ENCODE data around the gene TMEM238L. TPM values are rescaled to one million over a fixed set of nuclear protein-coding genes. Genes with fewer than 3 reads are reported as not detected.

Gene TMEM238L
- total and polyA plus RNA-seq, 2 of the 4 experiments (the other 2 are of a cell fraction): not detected

DNA sequence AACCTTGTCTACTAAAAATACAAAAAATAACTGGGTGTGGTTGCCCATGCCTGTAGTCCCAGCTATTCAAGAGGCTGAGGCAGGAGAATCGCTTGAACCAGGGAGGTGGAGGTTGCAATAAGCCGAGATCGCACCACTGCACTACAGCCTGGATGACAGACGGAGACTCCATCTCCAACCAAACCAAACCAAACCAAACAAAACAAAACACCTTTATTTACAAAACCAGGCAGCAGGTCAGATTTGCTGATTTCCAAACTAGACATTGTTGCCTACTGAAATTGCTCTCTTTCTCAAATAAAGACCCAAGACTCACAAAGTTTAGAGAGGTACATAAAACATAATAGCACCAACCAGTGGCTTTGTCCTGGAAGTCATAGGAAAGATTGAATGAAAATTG is 5.7 kb upstream of the TMEM238L start:
- Histone ChIP-seq H4K20me1 (ENCODE audit: insufficient read depth, low read length) (no peaks in the 10 kb centered on the region), H2BK15ac (ENCODE audit: low read depth, low read length) (no peak overlapping the region), H3K14ac (replicated peaks; ENCODE audit: low read depth, low read length) (no peak overlapping the region), H3K4me3 (ENCODE audit: insufficient read depth, low read depth, low read length) (no peak overlapping the region), H3K4ac (ENCODE audit: low read depth, low read length) (no peak overlapping the region), H3K36me3 (ENCODE audit: control insufficient read depth, insufficient read depth, low read length) (no peaks in the 10 kb centered on the region), H2BK5ac (ENCODE audit: low read depth, low read length, poor library complexity, severe bottlenecking) (no peak overlapping the region), H4K5ac (ENCODE audit: low read depth, low read length) (no peak overlapping the region), H3K4me2 (ENCODE audit: low read depth, low read length) (no peak overlapping the region), H3K27ac (ENCODE audit: insufficient read depth, low read length) (no peak overlapping the region), H4K91ac (ENCODE audit: insufficient read depth, low read depth, low read length) (no peak overlapping the region), H2AK5ac (ENCODE audit: low read depth, low read length) (no peak overlapping the region), H2BK120ac (ENCODE audit: low read depth, low read length) (no peak overlapping the region), H4K8ac (ENCODE audit: low read depth in 2 of 2, low read length in 2 of 2) (no peak overlapping the region), H3K79me1 (ENCODE audit: low read depth in 1 of 2, low read length in 2 of 2) (no peaks in the 10 kb centered on the region), H2AK9ac (replicated peaks; ENCODE audit: low read depth, low read length, poor library complexity) (no peak overlapping the region), H3K23ac (ENCODE audit: low read depth, low read length) (no peak overlapping the region), H3K56ac (ENCODE audit: extremely low read depth, insufficient read depth, low read length) (no peak overlapping the region), H3K9me1 (ENCODE audit: insufficient read depth, low read length) (no peaks in the 10 kb centered on the region), H3K9me3 (ENCODE audit: control insufficient read depth, insufficient read depth, low read length) (no peaks in the 10 kb centered on the region), H3K27me3 (ENCODE audit: control insufficient read depth, insufficient read depth, low read length) (no peaks in the 10 kb centered on the region), H3K4me1 (ENCODE audit: control insufficient read depth, insufficient read depth, low read length) (no peaks in the 10 kb centered on the region), H3K9ac (ENCODE audit: low read depth, low read length) (no peak overlapping the region), H2BK20ac (ENCODE audit: low read depth, low read length) (no peak overlapping the region), H3K18ac (ENCODE audit: low read depth, low read length) (no peak overlapping the region), H2AFZ (replicated peaks; ENCODE audit: low read length, poor library complexity) (no peak overlapping the region)
- 73% methylated on average over 2 of the region's 4 CpGs; no CpG with 5 or more reads in 1 of the 2 experiments for WGBS, 2 experiments (ENCODE audit: extremely low coverage in 2 of 2, insufficient read length in 1 of 2)
- ATAC-seq (ENCODE audit: low read depth): no peak
- ChIA-PET CTCF (no interaction called here), POLR2A (ENCODE audit: unreplicated experiment) (no interaction called here)
- TF ChIP-seq FOS (IDR thresholded peaks at IDR 0.05; ENCODE audit: low read depth, low read length) (no peak), MXI1 (IDR thresholded peaks at IDR 0.05; ENCODE audit: borderline replicate concordance, low read depth, low read length) (no peak), CEBPB (IDR thresholded peaks at IDR 0.05; ENCODE audit: low read depth, low read length) (no peak), RCOR1 (IDR thresholded peaks at IDR 0.05; ENCODE audit: insufficient replicate concordance, low read length) (no peak), POLR2A (IDR thresholded peaks at IDR 0.05; ENCODE audit: low read depth, low read length) (no peak), NFE2L2 (IDR thresholded peaks at IDR 0.05; ENCODE audit: low read depth, low read length) (no peak), RAD21 (IDR thresholded peaks at IDR 0.05; ENCODE audit: low read length) (no peak), CHD1 (IDR thresholded peaks at IDR 0.05; ENCODE audit: low read depth, low read length) (no peak), SMC3 (IDR thresholded peaks at IDR 0.05; ENCODE audit: low read depth, low read length) (no peak), BHLHE40 (IDR thresholded peaks at IDR 0.05; ENCODE audit: low read depth, low read length) (no peak), MAZ (IDR thresholded peaks at IDR 0.05; ENCODE audit: borderline replicate concordance, low read depth, low read length) (no peak), RFX5 (IDR thresholded peaks at IDR 0.05; ENCODE audit: low read depth, low read length) (no peak), MAFK (IDR thresholded peaks at IDR 0.05; ENCODE audit: low read depth, low read length) (no peak)
- TF ChIP-seq, protein P1, sequence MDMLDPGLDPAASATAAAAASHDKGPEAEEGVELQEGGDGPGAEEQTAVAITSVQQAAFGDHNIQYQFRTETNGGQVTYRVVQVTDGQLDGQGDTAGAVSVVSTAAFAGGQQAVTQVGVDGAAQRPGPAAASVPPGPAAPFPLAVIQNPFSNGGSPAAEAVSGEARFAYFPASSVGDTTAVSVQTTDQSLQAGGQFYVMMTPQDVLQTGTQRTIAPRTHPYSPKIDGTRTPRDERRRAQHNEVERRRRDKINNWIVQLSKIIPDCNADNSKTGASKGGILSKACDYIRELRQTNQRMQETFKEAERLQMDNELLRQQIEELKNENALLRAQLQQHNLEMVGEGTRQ (IDR thresholded peaks at IDR 0.05; ENCODE audit: low read depth, low read length): no peak
- TF ChIP-seq, protein P2, sequence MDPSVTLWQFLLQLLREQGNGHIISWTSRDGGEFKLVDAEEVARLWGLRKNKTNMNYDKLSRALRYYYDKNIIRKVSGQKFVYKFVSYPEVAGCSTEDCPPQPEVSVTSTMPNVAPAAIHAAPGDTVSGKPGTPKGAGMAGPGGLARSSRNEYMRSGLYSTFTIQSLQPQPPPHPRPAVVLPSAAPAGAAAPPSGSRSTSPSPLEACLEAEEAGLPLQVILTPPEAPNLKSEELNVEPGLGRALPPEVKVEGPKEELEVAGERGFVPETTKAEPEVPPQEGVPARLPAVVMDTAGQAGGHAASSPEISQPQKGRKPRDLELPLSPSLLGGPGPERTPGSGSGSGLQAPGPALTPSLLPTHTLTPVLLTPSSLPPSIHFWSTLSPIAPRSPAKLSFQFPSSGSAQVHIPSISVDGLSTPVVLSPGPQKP (IDR thresholded peaks at IDR 0.05; ENCODE audit: borderline replicate concordance, low read depth, low read length): no peak
- TF ChIP-seq, protein P3, sequence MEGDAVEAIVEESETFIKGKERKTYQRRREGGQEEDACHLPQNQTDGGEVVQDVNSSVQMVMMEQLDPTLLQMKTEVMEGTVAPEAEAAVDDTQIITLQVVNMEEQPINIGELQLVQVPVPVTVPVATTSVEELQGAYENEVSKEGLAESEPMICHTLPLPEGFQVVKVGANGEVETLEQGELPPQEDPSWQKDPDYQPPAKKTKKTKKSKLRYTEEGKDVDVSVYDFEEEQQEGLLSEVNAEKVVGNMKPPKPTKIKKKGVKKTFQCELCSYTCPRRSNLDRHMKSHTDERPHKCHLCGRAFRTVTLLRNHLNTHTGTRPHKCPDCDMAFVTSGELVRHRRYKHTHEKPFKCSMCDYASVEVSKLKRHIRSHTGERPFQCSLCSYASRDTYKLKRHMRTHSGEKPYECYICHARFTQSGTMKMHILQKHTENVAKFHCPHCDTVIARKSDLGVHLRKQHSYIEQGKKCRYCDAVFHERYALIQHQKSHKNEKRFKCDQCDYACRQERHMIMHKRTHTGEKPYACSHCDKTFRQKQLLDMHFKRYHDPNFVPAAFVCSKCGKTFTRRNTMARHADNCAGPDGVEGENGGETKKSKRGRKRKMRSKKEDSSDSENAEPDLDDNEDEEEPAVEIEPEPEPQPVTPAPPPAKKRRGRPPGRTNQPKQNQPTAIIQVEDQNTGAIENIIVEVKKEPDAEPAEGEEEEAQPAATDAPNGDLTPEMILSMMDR (conservative IDR thresholded peaks at IDR 0.05; ENCODE audit: low read depth, low read length): no peak
- BruUV-seq (replicated peaks): no TSS peak
- dilution Hi-C loops (cut with HindIII; ENCODE audit: low sequenced_read_pairs, unreplicated experiment) (no loop called here), intact Hi-C loops (cut with micrococcal nuclease) (no loop called here), in situ Hi-C loops (cut with MboI; ENCODE audit: low sequenced_read_pairs) (no loop called here)
- DNase-seq: no peak

Measured in IMR-90 (cell line).